ENCODE results near the gene DNAJC12. TPM values are rescaled to one million over a fixed set of nuclear protein-coding genes. Genes with fewer than 3 reads are reported as not detected.

Gene DNAJC12
- 6.3 TPM for polyA plus RNA-seq (2013, experiment 1 of 2)
- 6.0 TPM for polyA plus RNA-seq (2013, experiment 2 of 2)

- Histone ChIP-seq H2AFZ (ENCODE audit: low read length) (peak within 1 kb of the TSS; percentile 80), H2BK5ac (ENCODE audit: low read length) (no peak within 1 kb of the TSS), H3K4ac (ENCODE audit: low read length) (no peak within 1 kb of the TSS), H2AK5ac (ENCODE audit: low read depth, low read length) (no peak within 1 kb of the TSS), H3K23ac (ENCODE audit: low read depth, low read length, poor library complexity) (no peak within 1 kb of the TSS), H3K79me1 (ENCODE audit: low read depth, low read length) (no peaks in the 10 kb centered on the region), H3K27ac (replicated peaks; ENCODE audit: low read length) (no peak within 1 kb of the TSS), H3K4me2 (ENCODE audit: insufficient read depth, low read length, poor library complexity, severe bottlenecking) (no peak within 1 kb of the TSS), H3K27me3 (ENCODE audit: control insufficient read depth in 3 of 3, insufficient read depth in 3 of 3, low read depth in 1 of 3, low read length in 3 of 3) (no peaks in the 10 kb centered on the region), H4K91ac (ENCODE audit: low read depth, low read length, poor library complexity) (no peak within 1 kb of the TSS), H3K4me3 (ENCODE audit: low read length in 2 of 2) (peak within 1 kb of the TSS in 1 of 2 donors; percentile 40), H4K8ac (ENCODE audit: low read depth, low read length) (no peak within 1 kb of the TSS), H3K9me3 (replicated peaks in 1 of 2; ENCODE audit: control insufficient read depth in 2 of 2, insufficient read depth in 1 of 2, low read depth in 1 of 2, low read length in 2 of 2) (no peaks in the 10 kb centered on the region), H2BK120ac (ENCODE audit: low read depth, low read length) (no peak within 1 kb of the TSS), H3K36me3 (replicated peaks in 1 of 2; ENCODE audit: control insufficient read depth in 2 of 2, insufficient read depth in 2 of 2, low read length in 2 of 2) (no peaks in the 10 kb centered on the region), H3K4me1 (ENCODE audit: control insufficient read depth in 2 of 2, insufficient read depth in 1 of 2, low read depth in 1 of 2, low read length in 2 of 2) (no peaks in the 10 kb centered on the region), H3K14ac (ENCODE audit: low read length) (no peak within 1 kb of the TSS), H2BK12ac (ENCODE audit: low read length) (no peak within 1 kb of the TSS), H3K18ac (ENCODE audit: low read length) (no peak within 1 kb of the TSS), H2BK15ac (ENCODE audit: low read length) (no peak within 1 kb of the TSS), H3K9ac (ENCODE audit: low read depth, low read length, poor library complexity) (no peak within 1 kb of the TSS)
- no peak for DNase-seq (ENCODE audit: low spot score)
- WGBS, 2 donors (ENCODE audit: extremely low coverage in 2 of 2, insufficient read length in 2 of 2, insufficient replicate concordance in 1 of 2) = no CpG with 5 or more reads among the region's 5 CpGs
Measured at GRCh38 chr10:67837541-67838314, at the start of gene DNAJC12. Gene DNAJC12 (minus strand): TSS chr10:67838188. CDS start chr10:67838011, 177 bp downstream.

- Histone ChIP-seq H2AFZ (ENCODE audit: low read length) (peak overlapping the region; percentile 90), H2AK5ac (ENCODE audit: low read depth, low read length) (peak overlapping the region; percentile 56), H3K9me3 (replicated peaks in 1 of 2; ENCODE audit: control insufficient read depth in 2 of 2, insufficient read depth in 1 of 2, low read depth in 1 of 2, low read length in 2 of 2) (no peaks in the 10 kb centered on the region), H3K36me3 (replicated peaks in 1 of 2; ENCODE audit: control insufficient read depth in 2 of 2, insufficient read depth in 2 of 2, low read length in 2 of 2) (peaks cover 0 to 39% of the 10 kb centered on the region in 2 donors), H3K27ac (replicated peaks; ENCODE audit: low read length) (peak overlapping the region; percentile 91), H4K8ac (ENCODE audit: low read depth, low read length) (no peak overlapping the region), H3K4me1 (ENCODE audit: control insufficient read depth in 2 of 2, insufficient read depth in 1 of 2, low read depth in 1 of 2, low read length in 2 of 2) (peaks cover 0 to 3% of the 10 kb centered on the region in 2 donors), H3K18ac (ENCODE audit: low read length) (peak overlapping the region; percentile 98), H3K27me3 (ENCODE audit: control insufficient read depth in 3 of 3, insufficient read depth in 3 of 3, low read depth in 1 of 3, low read length in 3 of 3) (no peaks in the 10 kb centered on the region), H3K4ac (ENCODE audit: low read length) (no peak overlapping the region), H3K14ac (ENCODE audit: low read length) (peak overlapping the region; percentile 89), H4K91ac (ENCODE audit: low read depth, low read length, poor library complexity) (no peak overlapping the region), H3K23ac (ENCODE audit: low read depth, low read length, poor library complexity) (peak overlapping the region; percentile 95), H3K79me1 (ENCODE audit: low read depth, low read length) (peaks cover 5% of the 10 kb centered on the region), H2BK5ac (ENCODE audit: low read length) (peak overlapping the region; percentile 98), H3K4me2 (ENCODE audit: insufficient read depth, low read length, poor library complexity, severe bottlenecking) (peak overlapping the region; percentile 49), H2BK120ac (ENCODE audit: low read depth, low read length) (peak overlapping the region; percentile 47), H2BK15ac (ENCODE audit: low read length) (peak overlapping the region; percentile 49), H3K4me3 (ENCODE audit: low read length in 2 of 2) (peak overlapping the region; percentile 80 to 93), H3K9ac (ENCODE audit: low read depth, low read length, poor library complexity) (peak overlapping the region; percentile 98), H2BK12ac (ENCODE audit: low read length) (peak overlapping the region; percentile 10)
- WGBS, 2 donors (ENCODE audit: extremely low coverage in 2 of 2, insufficient read length in 2 of 2, insufficient replicate concordance in 1 of 2) = no CpG with 5 or more reads among the region's 73 CpGs
- DNase-seq (ENCODE audit: low spot score) = peak; percentile 64
Measured at GRCh38 chr10:67884842-67885670, 47.1 kb upstream of the DNAJC12 start.

GRCh38 chr10:67884313-67884841 is 46.4 kb upstream of the DNAJC12 start, which contains the start of gene SIRT1:
Gene SIRT1 (plus strand): TSS chr10:67884656. CDS start chr10:67884722, 66 bp downstream.
- H2BK120ac ChIP-seq (ENCODE audit: low read depth, low read length) = peak within 1 kb of the TSS; percentile 47
- H3K27me3 ChIP-seq (ENCODE audit: control insufficient read depth in 3 of 3, insufficient read depth in 3 of 3, low read depth in 1 of 3, low read length in 3 of 3) = no peaks in the 10 kb centered on the region
- H4K91ac ChIP-seq (ENCODE audit: low read depth, low read length, poor library complexity) = no peak within 1 kb of the TSS
- H3K4me1 ChIP-seq (ENCODE audit: control insufficient read depth in 2 of 2, insufficient read depth in 1 of 2, low read depth in 1 of 2, low read length in 2 of 2) = peaks cover 0 to 3% of the 10 kb centered on the region in 2 donors
- H3K18ac ChIP-seq (ENCODE audit: low read length) = peak within 1 kb of the TSS; percentile 98
- WGBS, 2 donors (ENCODE audit: extremely low coverage in 2 of 2, insufficient read length in 2 of 2, insufficient replicate concordance in 1 of 2) = no CpG with 5 or more reads among the region's 62 CpGs
- no peaks in the 10 kb centered on the region for H3K9me3 ChIP-seq (replicated peaks in 1 of 2; ENCODE audit: control insufficient read depth in 2 of 2, insufficient read depth in 1 of 2, low read depth in 1 of 2, low read length in 2 of 2)
- peak within 1 kb of the TSS; percentile 49 for H2BK15ac ChIP-seq (ENCODE audit: low read length)
- H4K8ac ChIP-seq (ENCODE audit: low read depth, low read length) = no peak within 1 kb of the TSS
- peak within 1 kb of the TSS; percentile 90 for H2AFZ ChIP-seq (ENCODE audit: low read length)
- peak within 1 kb of the TSS; percentile 80 to 93 for H3K4me3 ChIP-seq (ENCODE audit: low read length in 2 of 2)
- H3K27ac ChIP-seq (replicated peaks; ENCODE audit: low read length) = peak within 1 kb of the TSS; percentile 91
- DNase-seq (ENCODE audit: low spot score) = peak; percentile 95
- H3K14ac ChIP-seq (ENCODE audit: low read length) = peak within 1 kb of the TSS; percentile 89
- H3K36me3 ChIP-seq (replicated peaks in 1 of 2; ENCODE audit: control insufficient read depth in 2 of 2, insufficient read depth in 2 of 2, low read length in 2 of 2) = peaks cover 0 to 32% of the 10 kb centered on the region in 2 donors
- H2BK12ac ChIP-seq (ENCODE audit: low read length) = peak within 1 kb of the TSS; percentile 10
- H2BK5ac ChIP-seq (ENCODE audit: low read length) = peak within 1 kb of the TSS; percentile 98
- peaks cover 5% of the 10 kb centered on the region for H3K79me1 ChIP-seq (ENCODE audit: low read depth, low read length)
- H3K23ac ChIP-seq (ENCODE audit: low read depth, low read length, poor library complexity) = peak within 1 kb of the TSS; percentile 100
- H3K9ac ChIP-seq (ENCODE audit: low read depth, low read length, poor library complexity) = peak within 1 kb of the TSS; percentile 98
- peak within 1 kb of the TSS; percentile 56 for H2AK5ac ChIP-seq (ENCODE audit: low read depth, low read length)
- H3K4ac ChIP-seq (ENCODE audit: low read length) = no peak within 1 kb of the TSS
- peak within 1 kb of the TSS; percentile 52 for H3K4me2 ChIP-seq (ENCODE audit: insufficient read depth, low read length, poor library complexity, severe bottlenecking)
